Stimulated activated CD8-positive, alpha-beta memory T cell treated with anti-CD3 and anti-CD28 coated beads, Interleukin-4, amount 100 ng/mL, for 4 hours (primary cell): ENCODE measurements around the gene ADSS1.

Experiments used
- DNase-seq, 2 donors: peaks; one replicate each; pipeline ENCODE4 v3.0.0-alpha.2; 2020; ENCODE audit warnings: low read depth in 2 of 2, low spot score in 1 of 2

ADSS1 gene

GRCh38 chr14:104768437-104769323, 44.7 kb downstream of the ADSS1 start:
- peak; percentile 76 to 93 for DNase-seq

DNA sequence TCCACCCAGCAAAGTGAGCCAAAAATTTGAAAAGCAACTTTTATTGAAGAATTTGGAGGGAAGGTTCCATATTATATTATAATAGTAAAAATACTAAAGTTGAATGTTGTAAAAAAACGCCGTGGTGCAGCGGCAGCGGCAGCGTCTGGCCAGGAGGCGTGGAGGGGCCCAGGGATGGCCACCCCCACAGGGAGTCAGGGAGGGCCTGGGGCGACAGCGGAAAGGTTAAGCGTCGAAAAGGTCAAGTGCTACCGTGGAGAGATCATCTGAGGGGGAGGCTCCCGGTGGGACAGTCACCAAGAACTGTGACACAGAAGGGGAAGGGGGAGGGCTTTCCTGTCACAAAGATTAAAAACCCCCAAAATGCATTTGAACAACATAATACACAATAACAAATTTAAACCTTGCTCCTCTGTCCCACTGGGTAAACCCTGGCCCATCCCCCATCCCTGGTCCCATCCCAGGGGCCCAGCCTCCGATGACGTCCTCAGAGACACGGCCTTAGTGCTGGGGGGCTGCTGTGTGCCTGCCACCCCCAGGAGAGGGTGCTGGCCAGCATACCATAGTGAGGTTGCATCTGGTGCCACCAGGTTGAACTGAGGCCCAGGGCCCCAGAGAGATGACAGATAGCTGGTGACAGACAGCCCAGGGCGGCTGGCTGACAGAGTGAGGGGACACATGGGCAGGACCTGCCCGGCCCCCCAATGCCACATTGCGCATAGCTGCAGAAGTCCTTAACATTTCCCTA, 45.5 kb downstream of the ADSS1 start:
- no peak for DNase-seq

DNA sequence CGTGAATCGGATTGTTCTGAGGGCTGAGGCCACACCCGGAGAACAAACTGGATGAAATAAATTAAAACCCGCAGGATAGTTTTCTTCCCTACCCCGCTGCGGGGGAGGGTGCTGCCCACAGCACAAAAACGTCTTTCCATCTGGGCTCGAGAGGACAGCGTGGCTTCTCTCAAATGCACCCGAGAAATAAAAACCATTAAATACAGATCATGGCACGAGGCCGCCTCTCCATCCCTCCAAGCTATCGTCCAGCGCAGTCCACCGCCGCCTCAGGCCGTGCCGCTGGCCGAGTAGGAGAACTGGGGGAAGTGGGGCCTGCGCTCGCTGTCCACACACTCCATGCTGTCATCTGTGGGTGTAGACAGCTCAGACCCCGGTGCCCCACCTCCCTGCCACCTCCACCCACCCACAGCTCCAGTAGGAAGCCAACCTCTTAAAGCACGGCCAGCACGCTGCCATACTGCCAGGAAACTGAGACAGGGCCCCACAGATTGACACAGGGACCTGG, 46.1 kb downstream of the ADSS1 start:
- no peak for DNase-seq

DNA sequence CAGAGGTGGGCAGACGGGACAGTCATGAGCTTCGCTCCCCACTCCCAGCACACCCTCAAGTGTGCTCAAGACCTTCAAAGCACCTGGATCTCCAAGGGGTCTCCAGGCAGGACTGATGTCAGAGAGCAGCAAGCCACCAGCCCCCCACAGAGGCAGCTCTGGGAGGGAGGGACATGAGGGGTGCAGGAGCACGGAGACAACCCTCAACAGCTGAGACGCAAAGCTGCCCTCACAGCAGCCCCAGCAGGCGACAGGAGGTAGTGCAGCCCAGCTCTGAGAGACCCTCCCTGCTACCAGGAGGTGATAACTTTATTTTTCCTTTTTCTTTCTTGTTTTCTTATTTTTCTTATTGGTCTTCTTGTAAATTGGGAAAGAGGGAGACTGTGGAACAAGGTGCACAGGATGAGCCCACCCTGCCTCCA, 46.8 kb downstream of the ADSS1 start:
- no peak for DNase-seq

- DNase-seq, result no peak
These were observed 47.3 kb downstream of the ADSS1 start for GRCh38 chr14:104771374-104771773.

DNA sequence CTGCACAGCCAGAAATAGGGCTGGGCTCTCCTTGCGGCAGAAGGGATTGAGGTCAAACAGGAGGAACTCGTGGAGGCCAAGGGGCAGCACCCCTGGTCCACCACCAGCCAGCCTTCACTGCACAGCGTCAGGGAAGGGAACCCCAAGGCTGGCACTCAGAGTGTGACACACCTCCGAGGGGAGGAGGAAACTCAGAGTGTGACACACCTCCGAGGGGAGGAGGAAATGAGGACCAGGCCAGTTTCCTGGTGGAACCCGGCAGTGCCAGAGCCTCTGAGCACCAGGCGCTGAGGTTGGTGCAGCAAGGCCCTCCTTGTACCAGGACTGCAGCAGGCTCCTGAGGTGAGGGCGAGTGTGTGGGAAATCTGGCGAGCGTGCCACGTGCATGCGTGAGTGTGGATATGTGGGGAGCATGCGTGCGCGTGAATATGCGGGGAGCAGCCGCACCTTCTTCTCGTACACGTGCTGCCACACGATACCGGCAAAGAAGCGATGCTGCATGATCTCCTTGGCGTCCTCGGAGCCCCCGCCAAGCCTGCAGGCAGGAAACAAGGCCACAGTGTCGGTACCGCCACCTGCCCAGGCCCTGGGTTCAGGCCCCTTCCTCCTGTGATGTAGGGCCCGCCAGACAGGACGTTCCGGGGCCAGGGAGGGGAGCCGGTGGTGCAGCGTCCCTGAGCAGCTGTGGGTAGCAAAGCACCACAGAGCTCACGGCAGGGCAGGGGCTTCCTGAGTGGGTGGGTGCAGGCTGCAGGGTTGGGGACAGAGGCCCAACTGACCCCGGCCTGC, 48.1 kb downstream of the ADSS1 start:
- no peak for DNase-seq

GRCh38 chr14:104772707-104773504, 48.9 kb downstream of the ADSS1 start:
- no peak for DNase-seq

- no peak for DNase-seq
These were observed 49.8 kb downstream of the ADSS1 start for GRCh38 chr14:104773505-104774452.

- DNase-seq, result no peak
These were observed 50.5 kb downstream of the ADSS1 start for GRCh38 chr14:104774453-104775072.

- DNase-seq, result no peak
These were observed 51.1 kb downstream of the ADSS1 start for GRCh38 chr14:104775073-104775489.

- no peak for DNase-seq
These were observed 52.5 kb downstream of the ADSS1 start for GRCh38 chr14:104776481-104776880.

GRCh38 chr14:104776961-104777807, 53.2 kb downstream of the ADSS1 start:
- no peak for DNase-seq

- DNase-seq, result no peak
These were observed 53.8 kb downstream of the ADSS1 start for GRCh38 chr14:104777808-104778249.

DNA sequence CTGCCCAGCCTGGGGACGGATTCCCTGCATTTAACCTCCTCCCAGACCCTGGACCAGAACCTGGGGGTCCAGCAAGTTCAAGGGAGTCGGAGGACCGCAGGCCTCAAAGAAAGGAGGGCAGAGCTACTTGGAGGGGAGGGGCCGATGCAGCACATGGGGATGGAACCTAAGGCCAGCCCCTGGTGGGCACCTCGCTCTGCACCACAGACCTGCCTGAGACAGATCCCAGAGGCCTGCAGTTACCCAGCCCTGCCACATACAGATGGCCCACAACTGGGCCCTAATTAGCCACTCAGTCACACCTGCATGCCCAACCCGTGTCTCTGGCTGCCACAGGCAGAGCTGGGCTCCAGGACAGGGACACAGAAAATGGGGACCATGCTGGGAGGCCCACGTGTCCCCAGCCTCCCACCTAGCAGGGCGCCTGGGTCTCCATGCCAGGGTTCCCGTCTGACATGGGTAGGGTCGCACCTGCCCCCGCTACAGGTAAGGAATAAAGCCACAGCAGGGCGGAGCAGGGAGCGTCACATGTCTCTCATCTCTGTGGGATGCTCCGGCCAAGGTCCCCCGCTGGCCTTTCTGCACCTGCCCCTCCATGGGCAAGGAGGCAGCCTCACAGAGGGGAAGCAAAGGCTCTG, 54.8 kb downstream of the ADSS1 start:
- DNase-seq, result no peak

DNA sequence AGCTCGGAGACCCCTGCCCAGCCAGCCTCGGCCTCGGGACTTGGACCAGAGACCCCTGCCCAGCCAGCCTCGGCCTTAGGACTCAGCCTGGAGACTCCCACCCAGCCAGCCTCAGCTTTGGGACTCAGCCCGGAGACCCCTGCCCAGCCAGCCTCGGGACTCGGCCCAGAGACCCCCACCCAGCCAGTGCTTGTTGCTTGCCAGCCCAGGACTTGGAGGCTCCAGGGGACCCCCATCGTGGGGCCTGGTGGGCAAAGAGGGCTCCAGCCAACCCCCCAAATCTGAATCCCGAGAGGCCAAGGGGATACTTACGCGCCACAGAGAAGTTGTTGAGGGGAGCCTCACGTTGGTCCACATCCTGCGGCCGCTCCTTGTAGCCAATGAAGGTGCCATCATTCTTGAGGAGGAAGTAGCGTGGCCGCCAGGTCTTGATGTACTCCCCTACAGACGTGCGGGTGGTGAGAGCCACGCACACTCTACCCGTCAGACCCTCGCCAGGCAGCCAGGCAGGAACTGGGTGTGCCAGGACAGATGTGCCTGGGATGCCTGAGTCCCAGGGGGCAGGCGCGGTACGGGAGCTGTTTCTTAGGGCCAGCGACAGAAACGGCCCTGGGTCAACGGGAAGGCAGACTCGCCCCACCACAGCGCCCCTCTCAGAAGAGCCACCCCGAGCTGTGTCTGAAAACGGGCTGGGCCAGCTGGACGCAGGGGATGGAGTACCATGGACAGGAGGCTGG, 55.9 kb downstream of the ADSS1 start:
- no peak for DNase-seq

DNA sequence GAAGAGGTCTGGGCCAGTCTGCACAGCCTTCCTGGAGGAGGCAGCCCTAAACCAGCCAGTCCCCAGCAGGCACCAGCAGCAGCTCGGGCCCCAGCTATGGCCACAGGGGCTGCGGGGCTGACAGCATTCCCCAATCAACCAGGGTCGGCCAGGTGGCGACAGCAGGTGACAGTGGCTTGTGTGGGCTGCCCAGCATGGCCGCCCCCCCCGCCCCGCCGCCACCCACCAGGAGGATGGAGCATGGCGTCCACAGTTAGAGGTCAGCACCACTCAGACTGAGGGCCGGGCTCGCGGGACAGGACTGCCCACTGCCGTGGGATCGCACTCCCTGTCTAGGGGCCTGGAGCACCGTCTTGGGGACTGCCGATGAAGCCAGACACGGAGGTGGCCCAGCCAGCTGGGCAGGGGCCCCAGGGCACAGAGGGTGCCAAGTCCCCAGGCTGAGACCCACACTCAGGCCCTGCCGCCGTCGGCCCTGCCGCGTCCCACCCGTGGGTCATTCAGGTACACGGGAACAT, 56.5 kb downstream of the ADSS1 start:
- no peak for DNase-seq
